Heart right ventricle (tissue), 16 donors: ENCODE measurements around the gene MBP. TPM values are rescaled to one million over a fixed set of nuclear protein-coding genes. Genes with fewer than 3 reads are reported as not detected.

Experiments used
- ATAC-seq, 8 donors: fragments of 200-7000 bp; cut with Tn5 transposase; one replicate each; pipeline ENCODE4 v1.9.1; 2020; ENCODE audit warnings: mild to moderate bottlenecking in 8 of 8, moderate library complexity in 8 of 8, moderate number of reproducible peaks in 1 of 8
- DNase-seq, 2 donors: peaks; one replicate each; pipeline ENCODE4 v3.0.0-alpha.2; 2020
- H3K27ac ChIP-seq, 10 donors: fragments of 200-600 bp; sonication (generic) in 2 of 10; one replicate each; pipeline versions ENCODE4 v1.5.0 to v1.8.0; 2020 to 2022; ENCODE audit warnings: mild to moderate bottlenecking in 3 of 10
- H3K27me3 ChIP-seq, 7 donors: fragments of 200-600 bp; one replicate each; pipeline ENCODE4 v1.8.0; 2021 to 2022; ENCODE audit warnings: mild to moderate bottlenecking in 2 of 7
- H3K36me3 ChIP-seq, 9 donors: fragments of 200-600 bp; sonication (generic) in 1 of 9; one replicate each; pipeline versions ENCODE4 v1.5.0 to v1.8.0; 2020 to 2022; ENCODE audit warnings: mild to moderate bottlenecking in 2 of 9
- H3K4me1 ChIP-seq, 9 donors: fragments of 200-600 bp; sonication (generic) in 1 of 9; one replicate each; pipeline versions ENCODE4 v1.5.0 to v1.8.0; 2020 to 2022; ENCODE audit warnings: mild to moderate bottlenecking in 4 of 9
- H3K4me3 ChIP-seq, 10 donors: fragments of 200-600 bp; sonication (generic) in 2 of 10; one replicate each; pipeline versions ENCODE4 v1.5.0 to v1.8.0; 2020 to 2022; ENCODE audit warnings: mild to moderate bottlenecking in 7 of 10, moderate library complexity in 2 of 10
- H3K9me3 ChIP-seq, 11 donors: fragments of 200-600 bp in 10 of 11; sonication (generic) in 2 of 11; one replicate each; pipeline versions ENCODE4 v1.5.0 to v1.8.0; 2013 to 2022; ENCODE audit warnings: mild to moderate bottlenecking in 2 of 11, control low read depth in 1 of 11, moderate library complexity in 1 of 11
- WGBS, 2 donors: extraction: QIAGEN DNeasy Blood & Tissue Kit; methylation state at CpG; one replicate each; pipeline ENCODE4 v1.1.7; 2013; ENCODE audit warnings: inconsistent platforms in 1 of 2; 5-methylcytosine and 5-hydroxymethylcytosine counted together
- intact Hi-C, 10 donors: fragments of 100-400 bp; cut with DNase I; formaldehyde crosslinking; loops; one replicate each; pipeline versions ENCODE4 v1.11.1 to v1.14.2; 2022
- polyA plus RNA-seq, 2 donors: library from polyadenylated mRNA; stranded (reverse); fragments of 200-250 nt; gene quantifications; one replicate each; pipeline ENCODE4 v1.2.3, GENCODE V29; 2013
- total RNA-seq, 10 donors: library from RNA; stranded (reverse); fragmentation: NEBNext Ultra II Directional in 3 of 10; extraction: Animal tissue kit (Norgen Biotek cat#: 25700) in 3 of 10; gene quantifications; one replicate each; pipeline versions ENCODE4 v1.2.1 to v1.2.4, GENCODE V29; 2021 to 2023
- TF ChIP-seq, protein P1 (sequence below), 9 donors: fragments of 200-600 bp; sonication (generic) in 2 of 9; IDR thresholded peaks; one replicate each; pipeline versions ENCODE4 v1.5.0 to v1.8.0; 2021 to 2022; ENCODE audit warnings: antibody characterized with exemption in 9 of 9, mild to moderate bottlenecking in 5 of 9, moderate library complexity in 1 of 9
- donor health status: Arrhythmogenic right ventricular cardiomyopathy.
- donor health status: ischemic (EF 13 %, LVEDD 7.1; RV severe dilation, severe dysfunction).
- donor health status: healthy with polysubstance abuse.
- donor health status: DM: no; HTN: yes; CAD: no.
- donor health status: DM: no; HTN: no; CAD: no.
- donor health status: ischemic (EF 25% LVEDD 6.9; RV normal size, moderate dysfunction).
- donor health status: ischemic (EF 25% LVEDD 5.7; RV mildly dilated, moderate dysfunction).
- donor health status: healthy.
- donor health status: DM: yes; HTN: yes; CAD: no.
- donor health status: Ischemic cardiomyopathy.
- donor health status: ischemic (EF 35%, LVEDD 5.7; RV mildly dilated, moderate dysfunction).
- donor health status: nonischemic (EF 11% LVEDD 7.7; RV severe dilation, severe dysfunction).
- donor health status: DM: yes; HTN: yes; CAD: no.
- donor health status: PGD.
- donor health status: ischemic (EF 29% LVEDD 5.4; RV normal size, mild dysfunction).
- donor health status: nonischemic (EF 23%, LVEDD 6.1; RV moderate dilation, normal function).

Gene MBP
- total and polyA plus RNA-seq, 12 donors: 3.0 to 70.8 (median 43.9) TPM

- Histone ChIP-seq H3K9me3 (no peaks in the 10 kb centered on the region), H3K4me3 (no peak overlapping the region), H3K4me1 (peaks cover 4 to 57% (median 27%) of the 10 kb centered on the region in 9 donors), H3K36me3 (peaks cover 0 to 7% (median 0%) of the 10 kb centered on the region in 9 donors), H3K27ac (peak overlapping the region in 4 of 10 donors; percentile 6 to 54 (median 41)), H3K27me3 (no peaks in the 10 kb centered on the region)
- ATAC-seq: peak in 5 of 8 donors; percentile 4 to 34 (median 18)
- 73 to 85% methylated on average over 5 of the region's 5 CpGs for WGBS, 2 donors
- intact Hi-C loops: loop anchor here in 1 of 10 donors (5.0 kb wide), 1 partner anchor 54 kb away; the partner anchor contains the start of gene MBP
- DNase-seq: no peak
- TF ChIP-seq, protein P1, sequence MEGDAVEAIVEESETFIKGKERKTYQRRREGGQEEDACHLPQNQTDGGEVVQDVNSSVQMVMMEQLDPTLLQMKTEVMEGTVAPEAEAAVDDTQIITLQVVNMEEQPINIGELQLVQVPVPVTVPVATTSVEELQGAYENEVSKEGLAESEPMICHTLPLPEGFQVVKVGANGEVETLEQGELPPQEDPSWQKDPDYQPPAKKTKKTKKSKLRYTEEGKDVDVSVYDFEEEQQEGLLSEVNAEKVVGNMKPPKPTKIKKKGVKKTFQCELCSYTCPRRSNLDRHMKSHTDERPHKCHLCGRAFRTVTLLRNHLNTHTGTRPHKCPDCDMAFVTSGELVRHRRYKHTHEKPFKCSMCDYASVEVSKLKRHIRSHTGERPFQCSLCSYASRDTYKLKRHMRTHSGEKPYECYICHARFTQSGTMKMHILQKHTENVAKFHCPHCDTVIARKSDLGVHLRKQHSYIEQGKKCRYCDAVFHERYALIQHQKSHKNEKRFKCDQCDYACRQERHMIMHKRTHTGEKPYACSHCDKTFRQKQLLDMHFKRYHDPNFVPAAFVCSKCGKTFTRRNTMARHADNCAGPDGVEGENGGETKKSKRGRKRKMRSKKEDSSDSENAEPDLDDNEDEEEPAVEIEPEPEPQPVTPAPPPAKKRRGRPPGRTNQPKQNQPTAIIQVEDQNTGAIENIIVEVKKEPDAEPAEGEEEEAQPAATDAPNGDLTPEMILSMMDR (IDR thresholded peaks at IDR 0.05): no peak
Measured at GRCh38 chr18:77078690-77079070, 53.9 kb downstream of the MBP start.

DNA sequence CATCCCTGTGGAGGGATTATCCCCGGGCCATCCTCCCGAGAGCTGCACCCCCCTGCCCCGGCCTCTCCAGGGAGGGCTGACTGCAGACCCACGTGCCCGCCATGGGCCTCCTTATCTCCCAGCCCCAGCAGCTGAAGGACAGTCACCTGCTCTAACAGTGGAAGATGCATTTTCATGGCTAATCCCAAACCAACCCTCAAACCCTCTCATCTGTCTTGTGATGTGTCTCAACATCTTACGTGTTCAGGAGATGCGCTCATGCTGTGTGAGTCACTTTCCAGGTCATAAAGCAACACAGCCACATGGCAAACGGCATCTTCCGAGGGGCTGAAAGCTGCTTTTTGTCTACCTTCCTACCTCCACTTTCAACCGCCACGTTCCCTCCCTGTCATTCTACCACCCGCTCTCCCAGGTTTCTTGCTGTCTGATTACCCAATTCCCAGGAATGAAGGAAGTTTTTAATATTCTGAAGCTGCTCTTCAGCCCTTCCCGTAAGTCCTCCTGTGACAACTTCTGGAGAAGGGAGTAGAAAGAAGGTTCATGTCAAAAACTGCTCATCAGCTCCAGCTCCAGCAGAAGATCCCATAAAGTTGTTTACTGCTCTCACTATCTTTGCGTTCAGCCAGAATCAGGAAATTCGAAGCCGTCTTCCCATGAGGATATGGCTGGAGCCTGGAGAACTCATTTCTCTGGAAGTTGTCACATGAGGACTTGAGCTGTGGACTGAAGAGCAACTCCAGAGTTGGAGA lies 54.5 kb downstream of the MBP start:
- Histone ChIP-seq H3K27me3 (no peaks in the 10 kb centered on the region), H3K36me3 (peaks cover 0 to 7% (median 0%) of the 10 kb centered on the region in 9 donors), H3K4me3 (no peak overlapping the region), H3K27ac (peak overlapping the region in 5 of 10 donors; percentile 20 to 54 (median 36)), H3K4me1 (peaks cover 4 to 58% (median 21%) of the 10 kb centered on the region in 9 donors), H3K9me3 (no peaks in the 10 kb centered on the region)
- TF ChIP-seq, protein P1 (IDR thresholded peaks at IDR 0.05): no peak
- intact Hi-C loops: loop anchor here in 1 of 10 donors (5.0 kb wide), 1 partner anchor 54 kb away; the partner anchor contains the start of gene MBP
- DNase-seq (no peak), ATAC-seq (peak in 3 of 8 donors; percentile 17 to 48 (median 28))
- 72 to 76% methylated on average over 16 of the region's 16 CpGs for WGBS, 2 donors

- DNase-seq: no peak
- H3K4me1 ChIP-seq: peaks cover 7 to 60% (median 24%) of the 10 kb centered on the region in 9 donors
- peaks cover 0 to 7% (median 0%) of the 10 kb centered on the region in 9 donors for H3K36me3 ChIP-seq
- no peaks in the 10 kb centered on the region for H3K27me3 ChIP-seq
- H3K9me3 ChIP-seq: no peaks in the 10 kb centered on the region
- intact Hi-C loops: loop anchor here in 1 of 10 donors (5.0 kb wide), 1 partner anchor 55 kb away; the partner anchor contains the start of gene MBP
- TF ChIP-seq, protein P1 (IDR thresholded peaks at IDR 0.05): no peak
- no peak overlapping the region for H3K27ac ChIP-seq
- 95 to 96% methylated on average over 7 of the region's 7 CpGs for WGBS, 2 donors
- no peak for ATAC-seq
- H3K4me3 ChIP-seq: no peak overlapping the region
Measured at GRCh38 chr18:77077401-77077800, 55.2 kb downstream of the MBP start.

DNA sequence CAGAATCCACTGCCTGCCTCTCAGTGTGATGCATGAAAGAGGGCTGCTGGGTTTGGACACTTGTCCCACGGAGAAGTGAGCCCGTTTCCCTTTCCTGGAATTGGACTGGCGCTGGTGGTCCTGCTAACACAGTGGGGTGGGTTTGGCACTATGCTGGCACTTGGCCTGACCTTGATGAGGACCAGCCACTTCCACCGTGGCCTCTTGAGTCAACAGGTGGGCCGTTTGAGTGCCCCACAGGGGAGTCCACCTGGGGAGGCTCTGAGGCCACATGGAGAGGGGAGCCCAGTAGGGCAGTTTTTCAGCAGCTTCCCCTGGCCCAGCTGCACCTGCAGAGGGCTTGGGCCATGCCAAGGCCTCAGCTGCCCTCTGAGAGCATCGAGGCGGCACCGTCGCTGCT lies 56.5 kb downstream of the MBP start:
- H3K27ac ChIP-seq: no peak overlapping the region
- H3K27me3 ChIP-seq: no peaks in the 10 kb centered on the region
- WGBS, 2 donors: 86 to 88% methylated on average over 9 of the region's 9 CpGs
- H3K9me3 ChIP-seq: no peaks in the 10 kb centered on the region
- H3K4me3 ChIP-seq: no peak overlapping the region
- no peak for ATAC-seq
- H3K4me1 ChIP-seq: peaks cover 14 to 70% (median 35%) of the 10 kb centered on the region in 9 donors
- H3K36me3 ChIP-seq: peaks cover 0 to 7% (median 0%) of the 10 kb centered on the region in 9 donors
- TF ChIP-seq, protein P1 (IDR thresholded peaks at IDR 0.05): no peak
- intact Hi-C loops: loop anchor here in 1 of 10 donors (5.0 kb wide), 1 partner anchor 56 kb away; the partner anchor contains the start of gene MBP
- no peak for DNase-seq
